T-helper 9 cell (primary cell): ENCODE measurements around the gene AKAP10.
"Not testable (repeated sequence)": the region's sequence is repeated elsewhere in the genome, so short reads cannot be mapped to it uniquely, and the experiment has no call there.

Experiments used
- DNase-seq: peaks from one replicate; pipeline ENCODE4 v3.0.0-alpha.2; 2020

The AKAP10 gene

DNA sequence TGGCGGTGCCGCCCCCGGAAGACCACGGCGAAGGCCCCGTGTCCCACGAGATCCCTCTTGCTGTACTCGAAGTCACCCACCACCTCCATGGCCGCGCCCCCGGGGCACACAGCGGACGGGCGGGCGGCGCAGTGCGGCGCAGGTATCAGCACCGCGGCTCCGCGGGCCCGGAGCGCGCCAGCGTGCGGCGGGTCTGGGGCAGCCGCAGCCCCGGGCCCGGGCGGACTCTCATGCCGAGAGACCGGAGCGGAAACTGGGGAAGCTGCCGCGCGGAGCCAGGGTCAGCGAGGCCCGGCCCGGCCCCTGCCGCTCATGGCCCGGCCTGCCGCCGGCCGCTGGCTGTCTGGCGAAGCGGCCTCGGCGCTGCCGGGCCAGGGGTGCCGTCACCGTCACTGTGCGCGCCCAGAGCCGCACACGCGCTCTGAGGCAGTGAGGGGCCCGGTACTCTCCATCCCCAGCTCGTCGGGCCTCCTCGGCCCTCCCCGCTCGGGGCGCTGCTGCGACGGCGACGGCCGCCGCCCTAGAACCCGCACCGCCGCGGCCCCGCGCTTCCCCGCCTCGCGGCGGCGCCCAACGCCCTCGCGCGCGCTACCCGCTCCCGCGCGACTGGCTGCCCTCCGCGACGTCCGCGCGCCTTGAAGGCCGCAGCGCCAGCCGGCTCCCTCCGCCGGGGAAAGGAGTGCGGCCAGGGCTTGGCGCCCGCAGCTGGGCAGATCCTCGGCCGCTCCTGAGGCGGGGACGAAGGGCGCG is 110.1 kb downstream of the AKAP10 start, which contains the start of gene ULK2:
Gene ULK2, minus strand, starts transcription at position 608 of the 750 bp plus-strand sequence. Its CDS starts 519 bp downstream, at position 89.
- DNase-seq, result peak; percentile 23

DNA sequence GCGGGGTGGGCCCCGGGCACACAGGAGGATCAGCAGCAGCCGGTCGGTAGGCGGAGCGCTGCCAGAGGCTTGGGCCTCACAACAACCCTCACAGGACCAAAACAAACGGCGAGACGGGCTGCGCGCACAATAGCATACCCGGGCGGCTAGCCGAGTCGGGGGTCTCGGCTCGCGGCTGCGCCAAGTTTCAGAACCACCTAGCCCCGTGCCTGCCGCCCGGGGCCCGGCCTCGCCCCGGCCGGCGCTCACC is 110.6 kb downstream of the AKAP10 start:
- peak; percentile 18 for DNase-seq

DNA sequence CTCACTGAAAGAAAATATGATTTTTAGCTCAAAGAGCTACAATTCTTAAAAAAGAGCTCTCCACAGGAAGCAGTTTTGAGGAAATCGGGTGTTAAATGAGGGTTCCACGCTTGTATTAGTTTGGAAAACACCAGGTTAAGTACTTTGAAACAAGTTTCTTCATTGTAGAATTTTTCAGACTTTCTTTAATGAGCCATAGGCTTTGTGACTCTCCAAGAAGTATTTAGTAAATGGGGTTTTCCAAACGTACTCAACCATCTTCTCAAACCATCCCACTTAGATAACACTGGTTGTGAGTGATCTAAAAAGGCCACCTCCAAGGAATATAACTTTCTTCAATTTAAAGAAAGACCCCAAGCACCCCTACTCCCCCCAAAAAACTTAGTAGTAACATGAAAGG is 112.6 kb downstream of the AKAP10 start:
- no peak for DNase-seq

DNA sequence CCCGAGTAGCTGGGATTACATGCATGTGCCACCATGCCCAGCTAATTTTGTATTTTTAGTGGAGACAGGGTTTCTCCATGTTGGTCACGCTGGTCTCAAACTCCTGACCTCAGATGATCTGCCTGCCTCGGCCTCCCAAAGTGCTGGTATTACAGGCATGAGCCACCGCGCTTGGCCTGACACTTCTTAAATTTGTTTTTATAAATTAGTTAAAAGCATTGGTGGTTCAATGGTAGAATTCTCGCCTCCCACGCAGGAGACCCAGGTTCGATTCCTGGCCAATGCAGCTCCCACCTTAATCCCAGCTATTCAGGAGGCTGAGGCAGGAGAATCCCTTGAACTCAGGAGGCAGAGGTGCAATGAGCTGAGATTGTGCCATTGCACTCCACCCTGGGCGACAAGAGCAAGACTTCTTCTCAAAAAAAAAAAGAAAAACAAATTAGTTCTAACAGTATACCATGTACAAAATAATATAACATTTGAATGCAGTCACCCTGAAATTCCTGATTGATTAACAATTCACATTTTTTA is 116.9 kb downstream of the AKAP10 start:
- DNase-seq, result not testable (repeated sequence)

DNA sequence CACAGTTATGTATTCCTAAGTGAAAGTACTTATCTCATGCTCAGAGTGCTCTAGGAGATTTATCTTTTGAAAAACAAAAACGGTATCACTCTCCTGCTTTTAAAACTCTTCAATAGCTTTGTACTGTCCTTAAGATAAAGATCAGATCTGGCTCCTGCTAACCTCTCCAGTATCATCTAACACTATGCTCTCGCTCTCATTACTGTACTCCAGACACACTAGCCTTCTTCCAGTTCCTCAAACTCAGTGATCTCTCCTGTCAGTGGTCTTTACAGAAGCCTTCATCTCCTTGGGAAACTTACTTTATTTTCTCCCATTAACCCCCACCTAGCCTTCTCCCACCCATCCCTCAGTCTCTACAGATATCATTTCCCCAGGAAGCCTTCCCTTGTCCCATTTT is 120.0 kb downstream of the AKAP10 start:
- no peak for DNase-seq
